HCT116 (cell line): ENCODE data around the gene PRICKLE2. TPM values are rescaled to one million over a fixed set of nuclear protein-coding genes. Genes with fewer than 3 reads are reported as not detected.

Experiments
- ATAC-seq: fragments of 200-7000 bp; cut with Tn5 transposase; 2 replicates; pipeline ENCODE4 v1.9.1; 2020; ENCODE audit warnings: mild to moderate bottlenecking, moderate library complexity
- BruUV-seq: library from RNA; stranded (reverse); fragments of 400-500 nt; replicated peaks from 2 replicates; lab custom pipeline; 2021; lab: Mats Ljungman, UMichigan
- CTCF ChIA-PET: fragments of 300-600 bp; sonication (Branson Sonifier 250); formaldehyde crosslinking; loops from one replicate; lab custom pipeline; 2021; ENCODE audit warnings: antibody characterized with exemption; lab: Charles Lee
- POLR2A ChIA-PET: fragments of 300-600, 350-600 bp; sonication (Branson Sonifier 250); formaldehyde crosslinking; loops from one replicate; lab custom pipeline; 2021; ENCODE audit warnings: antibody characterized with exemption; lab: Charles Lee
- RAD21 ChIA-PET, 2 experiments: fragments of 300-600 bp; sonication (Branson Sonifier 250); formaldehyde crosslinking; loops; one replicate each; lab custom pipeline; 2023; ENCODE audit warnings: low total read pairs in 2 of 2; ENCODE audit not compliant: uncharacterized antibody in 2 of 2, unreplicated experiment in 2 of 2, low non-redundant PET in 1 of 2; lab: Charles Lee
- DNase-seq: peaks from one replicate; pipeline ENCODE4 v3.0.0-alpha.2; 2010; ENCODE audit warnings: low read depth, low spot score
- H2AFZ ChIP-seq: fragments of 200-600 bp; shearing (Covaris generic), sonication (generic); 2 replicates; pipeline ENCODE4 v1.6.1; 2017; ENCODE audit warnings: low read depth, mixed run types, mixed read lengths, antibody characterized with exemption, low read length; ENCODE audit not compliant: poor library complexity, severe bottlenecking
- H3K27ac ChIP-seq: 2 replicates; pipeline ENCODE4 v1.5.1; 2012; ENCODE audit warnings: low read depth, low read length
- H3K27me3 ChIP-seq: fragments of 200-600 bp; sonication (generic); 2 replicates; pipeline ENCODE4 v1.6.1; 2016; ENCODE audit warnings: mixed run types, low read length, mixed read lengths; ENCODE audit not compliant: insufficient read depth
- H3K36me3 ChIP-seq, 2 experiments: fragments of 200-500 bp in 1 of 2; fragments of 200-600 bp in 1 of 2; sonication (Bioruptor generic) in 1 of 2; sonication (generic) in 1 of 2; 2 replicates each; pipeline versions ENCODE4 v1.5.1 to v1.6.1; 2014 to 2016; ENCODE audit warnings: low read length in 2 of 2, inconsistent platforms in 1 of 2, mixed read lengths in 1 of 2, mixed run types in 1 of 2; ENCODE audit not compliant: insufficient read depth in 2 of 2, control insufficient read depth in 1 of 2
- H3K4me1 ChIP-seq, 2 experiments: fragments of 200-600 bp in 1 of 2; sonication (generic) in 1 of 2; 2 replicates each; pipeline versions ENCODE4 v1.5.1 to v1.6.1; 2012 to 2017; ENCODE audit warnings: low read length in 2 of 2, inconsistent platforms in 1 of 2, mild to moderate bottlenecking in 1 of 2, mixed read lengths in 1 of 2, mixed run types in 1 of 2, moderate library complexity in 1 of 2; ENCODE audit not compliant: insufficient read depth in 2 of 2, control insufficient read depth in 1 of 2
- H3K4me2 ChIP-seq: fragments of 200-600 bp; sonication (generic); 2 replicates; pipeline ENCODE4 v1.6.1; 2017; ENCODE audit warnings: mixed run types, low read length, mixed read lengths
- H3K4me3 ChIP-seq, 2 experiments: fragments of 200-600 bp in 1 of 2; sonication (generic) in 1 of 2; replicated peaks in 1 of 2; 2 replicates each; pipeline ENCODE4 v1.5.1; 2011 to 2016; ENCODE audit warnings: low read length in 2 of 2, control low read depth in 1 of 2, low read depth in 1 of 2, mild to moderate bottlenecking in 1 of 2, mixed read lengths in 1 of 2, mixed run types in 1 of 2
- H3K79me2 ChIP-seq: fragments of 200-600 bp; sonication (generic); 2 replicates; pipeline ENCODE4 v1.6.1; 2017; ENCODE audit warnings: mild to moderate bottlenecking, mixed run types, low read length, moderate library complexity, mixed read lengths; ENCODE audit not compliant: insufficient read depth
- H3K9ac ChIP-seq: fragments of 200-600 bp; sonication (generic); 2 replicates; pipeline ENCODE4 v1.6.1; 2016; ENCODE audit warnings: low read length, mixed read lengths
- H3K9me2 ChIP-seq: fragments of 200-600 bp; sonication (generic), shearing (Covaris generic); 2 replicates; pipeline ENCODE4 v1.6.1; 2017; ENCODE audit warnings: mixed run types, mild to moderate bottlenecking, moderate library complexity; ENCODE audit not compliant: insufficient read depth
- H3K9me3 ChIP-seq, 2 experiments: fragments of 200-500 bp in 1 of 2; fragments of 200-600 bp in 1 of 2; sonication (Bioruptor generic) in 1 of 2; sonication (generic) in 1 of 2; 2 replicates each; pipeline ENCODE4 v1.6.1; 2014 to 2017; ENCODE audit warnings: low read length in 2 of 2, mixed read lengths in 2 of 2, inconsistent platforms in 1 of 2, low read depth in 1 of 2, mild to moderate bottlenecking in 1 of 2, mixed run types in 1 of 2, moderate library complexity in 1 of 2; ENCODE audit not compliant: control insufficient read depth in 1 of 2, insufficient read depth in 1 of 2
- H4K20me1 ChIP-seq: fragments of 200-600 bp; sonication (generic), shearing (Covaris generic); 2 replicates; pipeline ENCODE4 v1.6.1; 2017; ENCODE audit warnings: mixed run types, mild to moderate bottlenecking, moderate library complexity; ENCODE audit not compliant: insufficient read depth
- ELF1 ChIP-seq: IDR thresholded peaks from 2 replicates; pipeline ENCODE4 v1.6.1; 2012; ENCODE audit warnings: low read depth, borderline replicate concordance
- FOSL1 ChIP-seq: IDR thresholded peaks from 2 replicates; pipeline ENCODE4 v1.6.1; 2012; ENCODE audit warnings: low read depth
- POLR2AphosphoS5 ChIP-seq: IDR thresholded peaks from 2 replicates; pipeline ENCODE4 v1.6.1; 2011; ENCODE audit warnings: mild to moderate bottlenecking, low read depth, low read length, moderate library complexity
- REST ChIP-seq: IDR thresholded peaks from 2 replicates; pipeline ENCODE4 v1.6.1; 2012; ENCODE audit warnings: low read depth
- YY1 ChIP-seq: IDR thresholded peaks from 2 replicates; pipeline ENCODE4 v1.6.1; 2011; ENCODE audit warnings: low read length, low read depth, moderate library complexity, mild to moderate bottlenecking; ENCODE audit not compliant: insufficient replicate concordance; ENCODE audit errors: extremely low read depth
- ZBTB33 ChIP-seq: IDR thresholded peaks from 2 replicates; pipeline ENCODE4 v1.6.1; 2011; ENCODE audit warnings: mild to moderate bottlenecking, low read length, moderate library complexity; ENCODE audit not compliant: insufficient replicate concordance; ENCODE audit errors: extremely low read depth
- intact Hi-C: fragments of 100-400 bp; cut with micrococcal nuclease; formaldehyde crosslinking; loops from 2 replicates; pipeline ENCODE4 v1.10.0; 2022
- total RNA-seq: library from RNA; stranded (reverse); gene quantifications from one replicate; pipeline ENCODE4 v1.2.1, GENCODE V29; 2021; ENCODE audit not compliant: unreplicated experiment

PRICKLE2 gene
- total RNA-seq, 1 experiment from 2014 or later, result 0.05 TPM

GRCh38 chr3:64220161-64220914 is 4.9 kb downstream of the PRICKLE2 start:
- ATAC-seq (no peak), DNase-seq (no peak)
- Histone ChIP-seq H2AFZ (no peak overlapping the region), H3K79me2 (no peaks in the 10 kb centered on the region), H3K27me3 (peaks cover 33% of the 10 kb centered on the region), H3K36me3 (no peaks in the 10 kb centered on the region), H3K9ac (no peak overlapping the region), H3K4me2 (no peak overlapping the region), H3K4me3 (no peak overlapping the region), H3K4me1 (no peaks in the 10 kb centered on the region), H3K9me2 (no peaks in the 10 kb centered on the region), H4K20me1 (no peaks in the 10 kb centered on the region), H3K27ac (no peak overlapping the region), H3K9me3 (no peaks in the 10 kb centered on the region)
- CTCF ChIA-PET, result no interaction called here
- POLR2A ChIA-PET, result no interaction called here
- TF ChIP-seq ELF1, result no peak
- no peak for TF ChIP-seq REST
- TF ChIP-seq ZBTB33, result no peak
- TF ChIP-seq YY1, result no peak
- TF ChIP-seq POLR2AphosphoS5, result no peak
- no peak for TF ChIP-seq FOSL1
- BruUV-seq, result no TSS peak
- intact Hi-C loops, result no loop called here
- RAD21 ChIA-PET, result no interaction called here
